GM12878 (cell line): ENCODE results near the gene HPGD.

Source experiments
- POLR2A ChIP-seq: IDR thresholded peaks from 2 replicates; pipeline ENCODE4 v1.6.1; 2011; ENCODE audit warnings: low read depth, mild to moderate bottlenecking, low read length
- SMARCA5 ChIP-seq: fragments of 450-650 bp; IDR thresholded peaks from 2 replicates; pipeline ENCODE4 v1.6.1; 2017; ENCODE audit warnings: mild to moderate bottlenecking
- SRF ChIP-seq, 2 experiments: IDR thresholded peaks; 2 replicates each; pipeline ENCODE4 v1.6.1; 2011; ENCODE audit warnings: low read depth in 2 of 2, low read length in 2 of 2, mild to moderate bottlenecking in 1 of 2, moderate library complexity in 1 of 2
- TF ChIP-seq, protein P1 (sequence below), 3 experiments: IDR thresholded peaks in 2 of 3; conservative IDR thresholded peaks in 1 of 3; 2 replicates each; pipeline ENCODE4 v1.5.1; 2011; ENCODE audit warnings: low read depth in 3 of 3, low read length in 3 of 3, mild to moderate bottlenecking in 3 of 3, control low read depth in 2 of 3, moderate library complexity in 2 of 3, inconsistent platforms in 1 of 3, mixed read lengths in 1 of 3; ENCODE audit not compliant: control insufficient read depth in 2 of 3, insufficient read depth in 1 of 3; ENCODE audit errors: extremely low read depth in 1 of 3
- TF ChIP-seq, protein P2 (sequence below): fragments of 450-650 bp; IDR thresholded peaks from 2 replicates; pipeline ENCODE4 v1.6.1; 2017; ENCODE audit warnings: mild to moderate bottlenecking, moderate library complexity
- TF ChIP-seq, protein P3 (sequence below): IDR thresholded peaks from 2 replicates; pipeline ENCODE4 v1.6.1; 2011; ENCODE audit warnings: low read depth, mild to moderate bottlenecking, low read length, moderate library complexity, borderline replicate concordance; ENCODE audit errors: extremely low read depth

DNA sequence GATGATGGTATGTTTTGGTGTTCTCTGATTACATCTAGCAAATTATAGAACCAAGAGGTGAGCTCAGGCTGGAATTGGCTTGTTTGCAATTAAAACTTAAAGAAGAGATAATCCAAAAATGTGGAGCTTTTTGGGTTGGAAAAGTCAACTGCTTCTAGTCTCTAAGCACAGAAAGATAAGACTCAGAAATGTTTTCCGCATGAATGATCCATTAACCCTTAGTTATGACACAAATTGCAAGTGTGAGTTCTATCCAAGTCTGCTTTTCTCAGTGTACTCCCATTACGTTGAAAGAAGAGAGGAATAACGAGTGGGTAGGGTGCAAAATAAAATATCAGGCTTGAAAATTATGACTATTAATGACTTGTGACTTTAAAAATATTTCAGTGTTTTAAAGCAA is 38.5 kb downstream of the HPGD start:
- TF ChIP-seq, protein P1, sequence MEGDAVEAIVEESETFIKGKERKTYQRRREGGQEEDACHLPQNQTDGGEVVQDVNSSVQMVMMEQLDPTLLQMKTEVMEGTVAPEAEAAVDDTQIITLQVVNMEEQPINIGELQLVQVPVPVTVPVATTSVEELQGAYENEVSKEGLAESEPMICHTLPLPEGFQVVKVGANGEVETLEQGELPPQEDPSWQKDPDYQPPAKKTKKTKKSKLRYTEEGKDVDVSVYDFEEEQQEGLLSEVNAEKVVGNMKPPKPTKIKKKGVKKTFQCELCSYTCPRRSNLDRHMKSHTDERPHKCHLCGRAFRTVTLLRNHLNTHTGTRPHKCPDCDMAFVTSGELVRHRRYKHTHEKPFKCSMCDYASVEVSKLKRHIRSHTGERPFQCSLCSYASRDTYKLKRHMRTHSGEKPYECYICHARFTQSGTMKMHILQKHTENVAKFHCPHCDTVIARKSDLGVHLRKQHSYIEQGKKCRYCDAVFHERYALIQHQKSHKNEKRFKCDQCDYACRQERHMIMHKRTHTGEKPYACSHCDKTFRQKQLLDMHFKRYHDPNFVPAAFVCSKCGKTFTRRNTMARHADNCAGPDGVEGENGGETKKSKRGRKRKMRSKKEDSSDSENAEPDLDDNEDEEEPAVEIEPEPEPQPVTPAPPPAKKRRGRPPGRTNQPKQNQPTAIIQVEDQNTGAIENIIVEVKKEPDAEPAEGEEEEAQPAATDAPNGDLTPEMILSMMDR (IDR thresholded peaks at IDR 0.05 in 2 of 3, conservative IDR thresholded peaks at IDR 0.05 in 1 of 3; ENCODE audit: control insufficient read depth in 2 of 3, extremely low read depth in 1 of 3, insufficient read depth in 1 of 3, low read depth in 3 of 3, low read length in 3 of 3) = no peak
- TF ChIP-seq, protein P2, sequence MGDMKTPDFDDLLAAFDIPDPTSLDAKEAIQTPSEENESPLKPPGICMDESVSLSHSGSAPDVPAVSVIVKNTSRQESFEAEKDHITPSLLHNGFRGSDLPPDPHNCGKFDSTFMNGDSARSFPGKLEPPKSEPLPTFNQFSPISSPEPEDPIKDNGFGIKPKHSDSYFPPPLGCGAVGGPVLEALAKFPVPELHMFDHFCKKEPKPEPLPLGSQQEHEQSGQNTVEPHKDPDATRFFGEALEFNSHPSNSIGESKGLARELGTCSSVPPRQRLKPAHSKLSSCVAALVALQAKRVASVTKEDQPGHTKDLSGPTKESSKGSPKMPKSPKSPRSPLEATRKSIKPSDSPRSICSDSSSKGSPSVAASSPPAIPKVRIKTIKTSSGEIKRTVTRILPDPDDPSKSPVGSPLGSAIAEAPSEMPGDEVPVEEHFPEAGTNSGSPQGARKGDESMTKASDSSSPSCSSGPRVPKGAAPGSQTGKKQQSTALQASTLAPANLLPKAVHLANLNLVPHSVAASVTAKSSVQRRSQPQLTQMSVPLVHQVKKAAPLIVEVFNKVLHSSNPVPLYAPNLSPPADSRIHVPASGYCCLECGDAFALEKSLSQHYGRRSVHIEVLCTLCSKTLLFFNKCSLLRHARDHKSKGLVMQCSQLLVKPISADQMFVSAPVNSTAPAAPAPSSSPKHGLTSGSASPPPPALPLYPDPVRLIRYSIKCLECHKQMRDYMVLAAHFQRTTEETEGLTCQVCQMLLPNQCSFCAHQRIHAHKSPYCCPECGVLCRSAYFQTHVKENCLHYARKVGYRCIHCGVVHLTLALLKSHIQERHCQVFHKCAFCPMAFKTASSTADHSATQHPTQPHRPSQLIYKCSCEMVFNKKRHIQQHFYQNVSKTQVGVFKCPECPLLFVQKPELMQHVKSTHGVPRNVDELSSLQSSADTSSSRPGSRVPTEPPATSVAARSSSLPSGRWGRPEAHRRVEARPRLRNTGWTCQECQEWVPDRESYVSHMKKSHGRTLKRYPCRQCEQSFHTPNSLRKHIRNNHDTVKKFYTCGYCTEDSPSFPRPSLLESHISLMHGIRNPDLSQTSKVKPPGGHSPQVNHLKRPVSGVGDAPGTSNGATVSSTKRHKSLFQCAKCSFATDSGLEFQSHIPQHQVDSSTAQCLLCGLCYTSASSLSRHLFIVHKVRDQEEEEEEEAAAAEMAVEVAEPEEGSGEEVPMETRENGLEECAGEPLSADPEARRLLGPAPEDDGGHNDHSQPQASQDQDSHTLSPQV = no peak
- TF ChIP-seq, protein P3, sequence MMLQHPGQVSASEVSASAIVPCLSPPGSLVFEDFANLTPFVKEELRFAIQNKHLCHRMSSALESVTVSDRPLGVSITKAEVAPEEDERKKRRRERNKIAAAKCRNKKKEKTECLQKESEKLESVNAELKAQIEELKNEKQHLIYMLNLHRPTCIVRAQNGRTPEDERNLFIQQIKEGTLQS = no peak
- no peak for TF ChIP-seq SMARCA5
- no peak for TF ChIP-seq POLR2A
- no peak for TF ChIP-seq SRF (IDR thresholded peaks at IDR 0.05; ENCODE audit: low read depth in 2 of 2, low read length in 2 of 2)
